Measurements from ENCODE around the gene IL13RA1.
"Not testable (repeated sequence)": the region's sequence is repeated elsewhere in the genome, so short reads cannot be mapped to it uniquely, and the experiment has no call there.

Gene IL13RA1

DNA sequence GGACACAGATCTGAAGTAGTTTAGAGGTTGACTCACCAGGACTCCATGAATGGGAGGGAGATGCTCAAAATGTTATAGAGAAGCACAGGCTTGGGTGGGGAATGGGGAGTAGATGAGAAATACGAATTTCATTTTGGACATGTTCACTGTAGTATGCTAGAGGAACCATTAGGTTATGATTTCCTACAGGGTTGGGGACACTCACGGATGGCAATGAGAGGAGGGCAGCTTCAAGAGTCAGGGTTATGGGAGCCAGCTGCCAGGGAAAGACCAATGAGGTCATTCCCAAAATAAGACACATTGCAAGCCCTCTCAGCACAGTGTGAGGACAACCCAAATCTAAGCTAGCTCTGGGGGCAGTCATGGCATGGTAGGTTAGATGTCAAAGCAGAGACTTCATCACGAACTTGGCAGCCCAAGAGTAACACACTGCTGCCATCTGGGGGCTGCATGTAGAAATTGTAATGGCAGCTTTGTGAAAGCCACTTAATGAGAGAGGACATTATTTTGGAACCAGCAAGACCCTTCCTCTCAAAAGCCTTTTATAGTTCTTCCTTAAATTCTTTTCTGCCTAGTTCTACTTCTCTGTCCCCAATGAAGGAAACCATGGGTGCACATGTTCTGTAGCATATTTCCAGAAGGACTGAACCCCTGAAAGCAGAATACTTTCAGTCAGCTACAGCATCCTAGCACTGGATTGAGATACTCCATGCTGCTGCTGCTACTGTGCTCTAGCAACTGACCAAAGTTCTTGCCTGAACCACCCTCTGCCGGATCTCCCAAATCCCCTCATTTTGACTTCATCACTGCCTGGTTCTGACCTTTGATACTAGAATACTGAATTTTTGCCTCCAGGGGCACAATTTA lies 80.0 kb downstream of the IL13RA1 start:
- Histone ChIP-seq H3K27me3 (replicated peaks) (no peaks in the 10 kb centered on the region), H3K27ac (no peak overlapping the region), H3K4me3 (ENCODE audit: low read depth, low read length) (no peak overlapping the region), H3K36me3 (replicated peaks) (no peaks in the 10 kb centered on the region)
- TF ChIP-seq CTCF (IDR thresholded peaks at IDR 0.05; ENCODE audit: low read depth, low read length, missing control alignments) = peak; percentile 73
- peak; percentile 6 for DNase-seq
- in situ Hi-C loops (cut with HindIII; ENCODE audit: low pct_ligation_motif_present, low sequenced_read_pairs) = no loop called here

DNA sequence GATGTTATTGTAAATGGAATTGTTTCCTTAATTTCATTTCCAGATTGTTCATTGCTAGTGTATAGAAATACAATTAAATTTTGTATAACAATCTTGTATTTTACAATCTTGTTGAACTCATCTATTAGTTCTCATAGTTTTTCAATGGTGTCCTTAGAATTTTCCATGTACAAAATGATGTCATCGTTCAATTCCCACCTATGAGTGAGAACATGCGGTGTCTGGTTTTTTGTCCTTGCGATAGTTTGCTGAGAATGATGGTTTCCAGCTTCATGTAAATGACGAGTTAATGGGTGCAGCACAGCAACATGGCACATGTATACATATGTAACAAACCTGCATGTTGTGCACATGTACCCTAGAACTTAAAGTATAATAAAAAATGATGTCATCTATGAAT lies 89.9 kb downstream of the IL13RA1 start:
- H3K27me3 ChIP-seq (replicated peaks); H3K4me3 ChIP-seq (ENCODE audit: low read depth, low read length); H3K36me3 ChIP-seq (replicated peaks); in situ Hi-C loops (cut with HindIII; ENCODE audit: low pct_ligation_motif_present, low sequenced_read_pairs); H3K27ac ChIP-seq; DNase-seq: not testable (repeated sequence)

DNA sequence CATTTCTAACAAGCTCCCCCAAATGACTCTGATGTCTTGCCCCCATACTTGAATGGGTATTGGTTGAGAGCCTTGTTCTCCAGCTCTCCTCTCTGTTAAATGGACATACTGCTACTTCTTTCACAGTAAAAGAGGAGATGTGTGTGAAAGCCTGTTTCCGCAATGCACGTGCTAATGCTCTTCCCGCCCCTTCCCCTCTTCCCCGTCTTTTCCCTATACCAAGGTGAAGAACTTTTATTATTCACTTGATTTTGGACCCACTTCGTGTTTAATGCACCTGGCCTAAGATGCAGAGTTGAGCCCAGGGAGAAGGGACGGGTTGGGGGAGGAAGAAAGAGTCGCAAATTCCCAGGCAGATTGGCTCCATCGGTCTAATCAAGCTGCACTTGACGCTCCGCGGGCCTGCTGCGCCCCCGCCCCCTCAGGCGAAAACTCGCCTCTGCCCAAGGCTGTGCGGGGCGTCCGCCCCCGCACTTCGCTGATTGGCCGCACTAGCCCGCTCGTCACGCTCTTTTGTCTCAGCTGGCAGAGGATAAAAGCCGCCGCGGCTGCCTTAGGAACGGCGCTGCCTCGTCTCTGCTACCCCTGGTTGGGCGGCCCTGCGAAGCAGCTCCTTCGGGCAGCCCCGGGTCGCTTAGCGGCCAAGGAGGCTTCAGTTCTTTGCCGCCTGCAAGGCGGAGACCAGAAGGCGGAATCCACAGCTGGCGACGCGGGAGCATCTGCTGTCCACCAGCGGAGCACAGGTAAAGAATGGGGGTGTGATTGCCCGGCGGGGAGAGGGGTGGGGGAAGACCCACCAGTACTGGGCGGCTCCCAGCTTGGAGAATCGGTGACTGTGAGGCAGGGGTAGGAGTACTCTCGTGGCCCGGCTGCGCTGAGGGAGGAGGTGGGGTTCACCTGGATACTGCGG lies 96.1 kb downstream of the IL13RA1 start, which contains the start of gene ZCCHC12:
Gene ZCCHC12, plus strand, starts transcription at position 562 of the 910 bp plus-strand sequence. CDS start 1,421 bp downstream, outside the sequence.
- H3K4me3 ChIP-seq (ENCODE audit: low read depth, low read length) = peak within 1 kb of the TSS; percentile 43
- peak; percentile 9 for TF ChIP-seq CTCF (IDR thresholded peaks at IDR 0.05; ENCODE audit: low read depth, low read length, missing control alignments)
- H3K36me3 ChIP-seq (replicated peaks) = no peaks in the 10 kb centered on the region
- peak; percentile 37 for DNase-seq
- H3K27me3 ChIP-seq (replicated peaks) = no peaks in the 10 kb centered on the region
- H3K27ac ChIP-seq = no peak within 1 kb of the TSS
- in situ Hi-C loops (cut with HindIII; ENCODE audit: low pct_ligation_motif_present, low sequenced_read_pairs) = no loop called here

DNA sequence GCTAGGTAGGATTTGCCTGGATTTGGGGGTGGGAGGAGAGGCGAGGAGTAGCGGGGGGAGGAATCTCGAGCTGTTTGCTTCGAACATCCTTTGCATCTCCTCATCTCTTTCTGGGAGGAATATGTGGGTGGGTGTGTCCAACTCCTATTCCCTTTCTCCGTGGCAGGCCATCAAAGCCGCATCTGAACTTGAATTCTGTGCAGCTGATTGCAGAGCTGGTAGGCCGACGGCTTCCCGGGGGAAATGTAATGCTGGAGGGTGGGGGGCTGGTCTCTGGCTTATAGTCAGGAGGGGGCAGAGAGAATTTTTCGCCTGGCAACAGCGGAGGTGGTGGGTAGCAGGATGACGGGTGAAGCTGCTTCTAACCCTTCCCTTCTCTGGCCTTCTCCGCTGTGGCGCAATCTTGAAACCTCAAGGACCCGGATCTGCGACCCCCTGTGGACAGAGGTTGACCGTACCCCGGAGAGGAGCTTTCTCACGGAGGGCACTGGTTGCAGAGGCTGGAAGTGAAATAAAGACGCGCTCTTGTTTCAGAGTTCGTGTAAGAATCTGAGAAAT lies 96.8 kb downstream of the IL13RA1 start:
- Histone ChIP-seq H3K27me3 (replicated peaks) (no peaks in the 10 kb centered on the region), H3K27ac (no peak overlapping the region), H3K36me3 (replicated peaks) (no peaks in the 10 kb centered on the region), H3K4me3 (ENCODE audit: low read depth, low read length) (peak overlapping the region; percentile 43)
- peak; percentile 10 for TF ChIP-seq CTCF (IDR thresholded peaks at IDR 0.05; ENCODE audit: low read depth, low read length, missing control alignments)
- in situ Hi-C loops (cut with HindIII; ENCODE audit: low pct_ligation_motif_present, low sequenced_read_pairs) = no loop called here
- DNase-seq = no peak

DNA sequence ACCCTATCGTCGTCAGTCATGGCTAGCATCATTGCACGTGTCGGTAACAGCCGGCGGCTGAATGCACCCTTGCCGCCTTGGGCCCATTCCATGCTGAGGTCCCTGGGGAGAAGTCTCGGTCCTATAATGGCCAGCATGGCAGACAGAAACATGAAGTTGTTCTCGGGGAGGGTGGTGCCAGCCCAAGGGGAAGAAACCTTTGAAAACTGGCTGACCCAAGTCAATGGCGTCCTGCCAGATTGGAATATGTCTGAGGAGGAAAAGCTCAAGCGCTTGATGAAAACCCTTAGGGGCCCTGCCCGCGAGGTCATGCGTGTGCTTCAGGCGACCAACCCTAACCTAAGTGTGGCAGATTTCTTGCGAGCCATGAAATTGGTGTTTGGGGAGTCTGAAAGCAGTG lies 97.8 kb downstream of the IL13RA1 start:
- DNase-seq = no peak
- Histone ChIP-seq H3K4me3 (ENCODE audit: low read depth, low read length) (no peak overlapping the region), H3K36me3 (replicated peaks) (no peaks in the 10 kb centered on the region), H3K27me3 (replicated peaks) (no peaks in the 10 kb centered on the region), H3K27ac (no peak overlapping the region)
- in situ Hi-C loops (cut with HindIII; ENCODE audit: low pct_ligation_motif_present, low sequenced_read_pairs) = no loop called here
- no peak for TF ChIP-seq CTCF (IDR thresholded peaks at IDR 0.05; ENCODE audit: low read depth, low read length, missing control alignments)

All from brain microvascular endothelial cell (primary cell).